HG02588 (cell line): ENCODE measurements around the gene SLC39A8.
"Not testable (repeated sequence)": the region's sequence is repeated elsewhere in the genome, so short reads cannot be mapped to it uniquely, and the experiment has no call there.

Experiments
- ATAC-seq: cut with Tn5 transposase; IDR thresholded peaks from one replicate; pipeline ENCODE4 v1.9.1; 2021; ENCODE audit warnings: mild to moderate bottlenecking, moderate library complexity; ENCODE audit not compliant: unreplicated experiment

SLC39A8 gene

GRCh38 chr4:102301167-102301566, 44.1 kb downstream of the SLC39A8 start:
- no peak for ATAC-seq

DNA sequence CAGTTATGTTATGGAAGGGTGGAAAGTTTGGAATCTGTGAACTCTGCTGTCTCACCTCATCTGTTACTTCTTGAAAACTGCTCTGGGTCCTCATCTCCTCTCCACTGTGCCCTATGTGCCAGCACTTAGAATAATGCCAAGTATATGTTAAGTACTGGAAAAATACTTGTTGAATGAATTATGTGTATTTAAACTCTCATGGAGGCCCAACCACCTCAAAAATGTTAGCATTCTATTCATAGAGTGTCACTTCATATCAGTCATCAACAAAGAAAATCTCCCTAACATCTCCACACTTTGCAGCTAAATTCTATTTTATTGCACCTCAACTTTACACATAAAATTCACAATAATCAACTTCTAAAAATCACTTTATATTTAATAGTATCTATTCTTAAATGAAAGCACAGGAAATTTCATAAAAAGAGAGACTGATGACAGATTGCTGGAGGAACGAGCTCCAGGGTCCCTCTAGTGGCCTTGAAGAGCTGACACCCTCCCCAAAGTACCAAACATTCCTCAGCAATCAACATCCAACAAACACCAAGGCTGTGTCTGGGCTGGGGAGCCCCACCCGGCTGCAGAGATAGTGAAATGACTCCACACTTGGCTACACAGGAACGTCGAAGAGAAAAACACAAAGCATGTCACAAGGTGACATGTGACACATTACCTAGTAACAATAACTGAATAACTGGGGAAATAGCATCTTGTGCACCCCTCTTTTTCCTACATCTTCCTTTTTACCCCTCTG, 45.8 kb downstream of the SLC39A8 start:
- ATAC-seq, result peak; percentile 86

DNA sequence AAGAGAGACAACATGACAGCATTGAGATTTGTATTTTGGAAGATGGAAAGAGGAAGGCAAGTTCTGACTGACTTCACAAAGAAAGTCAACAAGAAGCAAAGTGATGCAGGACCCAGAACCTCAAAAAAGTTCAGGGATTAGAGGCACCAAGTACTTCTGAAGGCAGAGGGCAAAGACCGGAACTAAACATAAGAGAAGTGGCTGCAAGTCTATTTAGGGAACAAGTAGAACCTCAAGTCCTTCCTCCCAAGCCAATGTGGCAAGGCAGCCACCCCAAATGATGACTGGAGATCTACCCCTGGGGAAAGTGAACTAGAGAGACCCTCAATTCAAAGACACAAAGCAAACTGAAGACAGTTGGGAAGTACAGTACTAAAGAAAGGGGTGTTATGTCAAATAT, 46.6 kb downstream of the SLC39A8 start:
- ATAC-seq, result no peak

DNA sequence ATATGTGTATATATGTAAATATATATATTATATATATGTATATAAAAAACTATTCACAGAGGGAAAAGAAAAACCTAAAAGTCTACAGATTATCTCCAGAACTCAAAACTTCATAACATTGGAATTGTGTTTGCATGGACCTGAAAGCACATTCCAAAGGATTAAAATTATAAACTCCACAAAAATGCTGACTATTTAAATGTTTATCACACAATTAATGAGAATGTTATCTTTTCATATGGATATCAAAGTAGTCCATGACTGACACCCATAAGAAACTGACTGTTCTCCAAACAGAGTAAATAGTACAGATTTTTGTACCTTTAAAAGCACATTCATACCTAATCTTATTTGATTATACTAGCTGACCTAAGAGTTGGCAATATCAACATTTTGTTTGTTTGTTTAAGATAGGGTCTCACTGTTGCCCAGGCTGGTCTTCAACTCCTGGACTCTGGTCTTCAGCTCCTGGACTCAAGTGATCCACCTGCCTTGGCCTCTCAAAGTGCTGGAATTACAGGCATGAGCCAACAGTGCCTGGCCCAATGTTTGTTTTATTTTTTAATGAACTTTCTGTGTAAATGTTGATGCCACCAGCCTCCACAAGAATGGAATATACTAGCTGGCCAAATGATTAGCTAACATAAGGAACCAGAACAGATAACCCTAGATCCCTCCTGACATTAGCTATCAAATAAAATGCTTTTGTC, 50.0 kb downstream of the SLC39A8 start:
- ATAC-seq, result no peak

DNA sequence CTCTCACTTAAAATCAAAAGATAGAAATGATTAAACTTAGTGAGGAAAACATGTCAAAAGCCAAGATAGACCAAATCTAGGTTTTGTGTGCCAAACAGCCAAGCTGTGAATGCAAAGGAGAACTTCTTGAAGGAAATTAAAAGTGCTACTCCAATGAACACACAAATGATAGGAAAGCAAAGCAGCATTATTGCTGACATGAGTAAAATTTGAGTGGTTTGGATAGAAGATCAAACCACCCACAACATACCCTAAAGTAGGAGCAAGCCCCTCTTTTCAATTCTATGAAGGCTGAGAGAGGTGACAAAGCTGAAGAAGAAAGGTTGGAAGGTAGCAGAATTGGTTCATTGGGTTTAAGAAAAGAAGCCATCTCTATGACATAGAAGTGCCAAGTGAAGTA, 56.8 kb downstream of the SLC39A8 start:
- ATAC-seq, result no peak

DNA sequence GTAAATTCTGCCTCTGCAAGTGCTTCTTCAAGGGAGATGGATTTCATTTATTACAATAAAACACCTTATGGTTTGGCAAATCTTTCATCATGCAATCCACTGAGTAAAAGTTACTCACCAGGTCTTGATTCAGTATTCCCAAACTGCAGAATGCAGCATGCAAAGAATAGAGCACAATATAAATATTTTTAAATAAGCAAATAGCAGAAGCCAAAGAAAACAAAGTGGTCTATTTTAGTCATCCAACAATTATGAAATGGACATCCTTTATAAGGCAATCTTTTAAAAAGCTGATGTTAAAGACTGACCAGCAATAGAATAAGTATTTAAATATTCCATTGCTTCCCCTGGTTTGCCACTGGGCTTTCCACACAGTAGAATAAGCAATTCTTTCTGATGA, 59.5 kb downstream of the SLC39A8 start:
- no peak for ATAC-seq

GRCh38 chr4:102281171-102281839, 64.0 kb downstream of the SLC39A8 start:
- ATAC-seq, result no peak

DNA sequence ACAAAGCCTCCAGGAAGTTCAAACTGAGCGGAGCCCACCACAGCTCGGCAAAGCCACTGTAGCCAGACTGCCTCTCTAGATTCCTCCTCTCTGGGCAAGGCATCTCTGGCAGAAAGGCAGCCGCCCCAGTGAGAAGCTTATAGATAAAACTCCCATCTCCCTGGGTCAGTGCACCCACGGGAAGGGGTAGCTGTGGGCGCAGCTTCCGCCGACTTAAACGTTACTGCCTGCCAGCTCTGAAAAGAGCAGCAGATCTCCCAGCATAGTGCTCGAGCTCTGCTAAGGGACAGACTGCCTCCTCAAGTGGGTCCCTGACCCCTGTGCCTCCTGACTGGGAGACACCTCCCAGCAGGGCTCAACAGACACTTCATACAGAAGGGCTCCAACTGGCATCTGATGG, 72.0 kb downstream of the SLC39A8 start:
- not testable (repeated sequence) for ATAC-seq

- no peak for ATAC-seq
Measured at GRCh38 chr4:102272318-102272717, 73.0 kb downstream of the SLC39A8 start.

DNA sequence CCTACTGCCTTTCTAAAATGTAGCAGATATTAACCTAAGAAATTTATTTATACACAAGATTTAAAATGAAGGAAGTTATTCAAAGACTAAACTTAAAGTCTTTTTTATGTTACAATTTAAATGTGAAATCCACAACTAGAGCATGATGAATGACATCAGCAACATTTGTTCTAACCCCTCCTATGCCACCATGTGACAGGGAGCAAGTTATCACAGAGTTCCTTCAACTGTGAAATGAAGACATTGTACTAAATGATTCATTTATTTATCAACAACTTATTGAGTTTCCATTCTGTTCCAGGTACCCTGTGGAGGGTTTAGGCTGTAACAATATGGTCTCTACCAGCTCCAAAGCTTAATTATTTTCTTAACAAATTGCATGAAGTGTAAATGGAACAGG, 76.9 kb downstream of the SLC39A8 start:
- ATAC-seq, result no peak

DNA sequence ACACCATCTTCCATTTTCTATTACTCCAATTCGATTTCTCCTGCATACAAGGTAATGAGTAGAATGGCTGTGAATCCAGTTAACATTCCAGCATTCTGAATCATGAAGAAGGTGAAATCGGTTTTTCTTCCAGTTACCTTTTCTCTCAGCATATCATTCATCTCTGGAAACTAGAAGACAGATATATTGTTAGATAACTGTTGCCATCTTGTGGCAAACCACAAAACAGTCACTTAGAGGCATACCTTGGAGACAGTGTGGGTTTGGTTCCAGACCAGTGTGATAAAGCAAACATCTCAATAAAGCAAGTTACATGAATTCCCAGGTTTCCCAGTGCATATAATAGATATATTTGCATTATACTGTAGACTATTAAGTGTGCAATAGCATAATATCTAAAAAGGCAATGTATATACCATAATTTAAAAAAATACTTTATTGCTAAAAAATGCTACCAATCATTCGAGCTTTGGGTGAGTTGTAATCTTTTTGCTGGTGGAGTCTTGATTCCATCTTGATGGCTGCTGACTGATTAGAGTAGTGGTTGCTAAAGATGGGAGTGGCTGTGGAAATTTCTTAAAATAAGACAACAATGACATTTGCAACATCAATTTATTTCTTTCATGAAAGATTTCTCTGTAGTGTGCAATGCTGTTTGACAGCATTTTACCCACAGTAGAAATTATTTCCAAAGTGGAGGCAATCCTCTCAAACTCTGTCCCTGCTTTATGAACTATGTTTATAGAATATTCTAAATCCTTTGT, 82.1 kb downstream of the SLC39A8 start:
- ATAC-seq, result peak; percentile 93

GRCh38 chr4:102259702-102260101, 85.6 kb downstream of the SLC39A8 start:
- no peak for ATAC-seq

DNA sequence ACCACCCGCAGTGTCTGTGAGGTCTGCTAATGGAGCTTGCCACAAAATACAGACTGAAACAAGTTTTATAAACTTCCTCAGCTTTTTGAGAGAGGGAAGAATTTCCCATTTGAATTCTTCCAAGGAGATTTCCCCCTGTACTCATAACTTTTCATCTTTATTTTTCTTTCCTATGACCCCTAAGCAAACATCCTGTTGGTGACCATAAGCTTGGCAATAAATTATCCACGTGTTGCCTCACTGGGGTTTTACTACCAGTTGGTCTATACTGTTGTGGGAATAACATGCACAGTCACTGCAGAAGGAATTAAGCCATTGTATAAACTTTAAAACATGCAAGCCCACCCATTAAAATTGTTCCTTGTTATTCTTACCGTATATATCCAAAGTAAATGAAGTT, 86.2 kb downstream of the SLC39A8 start:
- ATAC-seq, result no peak

DNA sequence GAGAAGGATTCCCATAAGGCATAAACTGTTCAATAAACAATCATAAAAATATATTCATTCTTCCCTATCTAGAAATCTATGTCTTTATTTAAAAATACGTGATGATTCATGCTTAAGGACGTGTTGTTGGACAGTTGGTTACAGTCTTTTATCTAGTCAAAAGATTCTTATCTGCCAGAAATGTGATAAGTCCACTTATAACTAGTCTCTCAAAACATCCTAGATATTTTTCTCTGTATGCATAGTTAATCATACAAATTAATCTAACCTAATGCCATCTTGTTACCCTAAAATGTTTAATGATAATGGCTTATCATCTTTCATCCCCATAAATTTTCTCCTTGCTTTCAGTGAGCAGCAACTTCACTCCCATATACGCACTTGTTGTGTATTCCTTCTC, 89.0 kb downstream of the SLC39A8 start:
- no peak for ATAC-seq

DNA sequence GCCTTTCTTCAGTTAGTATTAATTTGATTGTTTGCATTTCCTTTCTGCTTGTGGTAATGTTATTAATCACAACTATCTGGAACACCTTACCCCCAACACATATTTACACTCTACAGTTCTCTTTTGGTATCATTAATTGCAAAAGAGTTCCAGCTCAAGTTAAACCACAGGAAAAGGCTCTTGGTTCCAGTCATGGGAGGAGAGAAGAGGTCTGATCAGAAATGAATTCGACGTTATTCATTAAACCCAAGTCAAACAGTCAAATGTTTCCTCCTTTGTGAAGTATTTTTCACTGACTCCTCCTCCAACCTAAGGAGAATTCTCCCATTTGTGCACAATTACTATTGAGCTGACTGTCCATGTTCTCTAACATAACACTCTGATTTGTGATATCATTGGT, 91.4 kb downstream of the SLC39A8 start:
- ATAC-seq, result no peak

GRCh38 chr4:102252171-102252570, 93.1 kb downstream of the SLC39A8 start:
- ATAC-seq, result no peak

DNA sequence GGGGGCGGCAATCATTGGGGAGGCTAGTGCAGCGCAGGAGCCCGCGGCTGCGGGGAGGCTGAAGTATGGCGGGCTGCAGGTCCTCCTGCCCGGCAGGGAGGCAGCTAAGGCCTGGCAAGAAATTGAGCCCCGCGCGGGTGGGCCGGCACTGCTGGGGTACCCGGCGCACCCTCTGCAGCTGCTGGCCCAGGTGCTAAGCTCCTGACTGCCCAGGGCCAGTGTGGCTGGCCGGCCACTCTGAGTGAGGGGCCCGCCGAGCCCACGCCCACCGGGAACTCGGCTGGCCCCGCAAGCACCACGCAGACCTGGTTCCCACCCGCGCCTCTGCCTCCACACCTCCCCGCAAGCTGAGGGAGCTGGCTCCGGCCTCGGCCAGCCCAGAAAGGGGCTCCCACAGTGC, 94.9 kb downstream of the SLC39A8 start:
- no peak for ATAC-seq

- no peak for ATAC-seq
Measured at GRCh38 chr4:102247041-102247440, 98.2 kb downstream of the SLC39A8 start.

DNA sequence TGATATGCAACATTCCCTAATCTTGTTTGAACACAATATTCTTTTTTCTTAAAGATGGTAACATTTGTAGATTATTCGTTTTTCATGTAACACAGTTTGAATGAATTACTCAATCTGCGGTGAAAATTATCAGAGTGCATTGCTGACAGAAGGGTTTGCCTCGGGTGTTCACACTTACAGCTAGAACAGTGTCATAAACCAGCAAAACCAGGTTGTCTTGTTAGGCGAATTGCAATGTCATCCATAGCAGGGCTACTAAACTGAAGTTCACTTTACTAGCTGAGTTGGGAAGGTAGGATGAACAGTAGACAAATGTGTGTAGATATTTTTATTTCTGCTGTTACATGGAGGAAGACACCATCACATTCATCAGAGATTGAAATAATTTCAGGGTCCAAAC, 98.9 kb downstream of the SLC39A8 start:
- ATAC-seq, result no peak

DNA sequence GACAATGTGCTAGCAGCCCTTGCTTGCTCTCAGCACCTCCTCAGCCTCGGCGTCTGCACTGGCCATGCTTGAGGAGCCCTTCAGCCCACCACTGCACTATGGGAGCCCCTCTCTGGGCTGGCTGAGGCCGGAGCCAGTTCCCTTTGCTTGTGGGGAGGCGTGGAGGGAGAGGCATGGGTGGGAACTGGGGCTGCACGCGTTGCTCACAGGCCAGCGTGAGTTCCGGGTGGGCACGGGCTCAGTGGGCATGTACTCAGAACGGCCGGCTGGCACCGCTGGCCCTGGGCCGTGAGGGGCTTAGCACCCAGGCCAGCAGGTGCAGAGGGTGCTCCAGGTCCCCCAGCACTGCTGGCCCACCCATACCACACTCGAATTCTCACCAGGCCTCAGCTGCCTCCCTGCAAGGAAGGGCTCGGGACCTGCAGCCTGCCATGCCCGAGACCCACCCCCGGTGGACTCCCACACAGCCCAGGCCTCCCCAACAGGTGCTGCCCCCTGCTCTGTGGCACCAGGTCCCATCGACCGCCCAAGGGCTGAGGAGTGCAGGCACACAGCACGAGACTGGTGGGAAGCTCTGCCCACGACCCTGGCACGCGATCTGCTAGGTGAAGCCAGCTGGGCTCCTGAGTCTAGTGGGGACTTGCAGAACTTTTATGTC, 100.3 kb downstream of the SLC39A8 start:
- no peak for ATAC-seq

GRCh38 chr4:102243296-102243695, 102.0 kb downstream of the SLC39A8 start:
- not testable (repeated sequence) for ATAC-seq
